Measurements from ENCODE around the gene EIF4A3.

GRCh38 chr17:80100035-80100323 lies 46.9 kb downstream of the EIF4A3 start:
- TF ChIP-seq POLR2AphosphoS5 (IDR thresholded peaks at IDR 0.05; ENCODE audit: low read depth, low read length), result no peak
- TF ChIP-seq, protein P1, sequence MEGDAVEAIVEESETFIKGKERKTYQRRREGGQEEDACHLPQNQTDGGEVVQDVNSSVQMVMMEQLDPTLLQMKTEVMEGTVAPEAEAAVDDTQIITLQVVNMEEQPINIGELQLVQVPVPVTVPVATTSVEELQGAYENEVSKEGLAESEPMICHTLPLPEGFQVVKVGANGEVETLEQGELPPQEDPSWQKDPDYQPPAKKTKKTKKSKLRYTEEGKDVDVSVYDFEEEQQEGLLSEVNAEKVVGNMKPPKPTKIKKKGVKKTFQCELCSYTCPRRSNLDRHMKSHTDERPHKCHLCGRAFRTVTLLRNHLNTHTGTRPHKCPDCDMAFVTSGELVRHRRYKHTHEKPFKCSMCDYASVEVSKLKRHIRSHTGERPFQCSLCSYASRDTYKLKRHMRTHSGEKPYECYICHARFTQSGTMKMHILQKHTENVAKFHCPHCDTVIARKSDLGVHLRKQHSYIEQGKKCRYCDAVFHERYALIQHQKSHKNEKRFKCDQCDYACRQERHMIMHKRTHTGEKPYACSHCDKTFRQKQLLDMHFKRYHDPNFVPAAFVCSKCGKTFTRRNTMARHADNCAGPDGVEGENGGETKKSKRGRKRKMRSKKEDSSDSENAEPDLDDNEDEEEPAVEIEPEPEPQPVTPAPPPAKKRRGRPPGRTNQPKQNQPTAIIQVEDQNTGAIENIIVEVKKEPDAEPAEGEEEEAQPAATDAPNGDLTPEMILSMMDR (IDR thresholded peaks at IDR 0.05), result no peak
- TF ChIP-seq FOXM1 (IDR thresholded peaks at IDR 0.05; ENCODE audit: low read depth), result no peak
- TF ChIP-seq, protein P2, sequence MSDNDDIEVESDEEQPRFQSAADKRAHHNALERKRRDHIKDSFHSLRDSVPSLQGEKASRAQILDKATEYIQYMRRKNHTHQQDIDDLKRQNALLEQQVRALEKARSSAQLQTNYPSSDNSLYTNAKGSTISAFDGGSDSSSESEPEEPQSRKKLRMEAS (IDR thresholded peaks at IDR 0.05; ENCODE audit: low read depth), result no peak
- TF ChIP-seq, protein P3, sequence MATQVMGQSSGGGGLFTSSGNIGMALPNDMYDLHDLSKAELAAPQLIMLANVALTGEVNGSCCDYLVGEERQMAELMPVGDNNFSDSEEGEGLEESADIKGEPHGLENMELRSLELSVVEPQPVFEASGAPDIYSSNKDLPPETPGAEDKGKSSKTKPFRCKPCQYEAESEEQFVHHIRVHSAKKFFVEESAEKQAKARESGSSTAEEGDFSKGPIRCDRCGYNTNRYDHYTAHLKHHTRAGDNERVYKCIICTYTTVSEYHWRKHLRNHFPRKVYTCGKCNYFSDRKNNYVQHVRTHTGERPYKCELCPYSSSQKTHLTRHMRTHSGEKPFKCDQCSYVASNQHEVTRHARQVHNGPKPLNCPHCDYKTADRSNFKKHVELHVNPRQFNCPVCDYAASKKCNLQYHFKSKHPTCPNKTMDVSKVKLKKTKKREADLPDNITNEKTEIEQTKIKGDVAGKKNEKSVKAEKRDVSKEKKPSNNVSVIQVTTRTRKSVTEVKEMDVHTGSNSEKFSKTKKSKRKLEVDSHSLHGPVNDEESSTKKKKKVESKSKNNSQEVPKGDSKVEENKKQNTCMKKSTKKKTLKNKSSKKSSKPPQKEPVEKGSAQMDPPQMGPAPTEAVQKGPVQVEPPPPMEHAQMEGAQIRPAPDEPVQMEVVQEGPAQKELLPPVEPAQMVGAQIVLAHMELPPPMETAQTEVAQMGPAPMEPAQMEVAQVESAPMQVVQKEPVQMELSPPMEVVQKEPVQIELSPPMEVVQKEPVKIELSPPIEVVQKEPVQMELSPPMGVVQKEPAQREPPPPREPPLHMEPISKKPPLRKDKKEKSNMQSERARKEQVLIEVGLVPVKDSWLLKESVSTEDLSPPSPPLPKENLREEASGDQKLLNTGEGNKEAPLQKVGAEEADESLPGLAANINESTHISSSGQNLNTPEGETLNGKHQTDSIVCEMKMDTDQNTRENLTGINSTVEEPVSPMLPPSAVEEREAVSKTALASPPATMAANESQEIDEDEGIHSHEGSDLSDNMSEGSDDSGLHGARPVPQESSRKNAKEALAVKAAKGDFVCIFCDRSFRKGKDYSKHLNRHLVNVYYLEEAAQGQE (IDR thresholded peaks at IDR 0.05; ENCODE audit: low read depth, low read length), result no peak
- no peak for TF ChIP-seq EP300 (IDR thresholded peaks at IDR 0.05; ENCODE audit: borderline replicate concordance in 1 of 2, low read depth in 1 of 2, low read length in 1 of 2)
- no peak for TF ChIP-seq CHD2 (IDR thresholded peaks at IDR 0.05; ENCODE audit: low read length, partially characterized antibody)
- no peak for TF ChIP-seq FOXJ3 (CRISPR knock-in tag; IDR thresholded peaks at IDR 0.05)
